ENCODE results near the gene TXNDC8.

The TXNDC8 gene

GRCh38 chr9:110307191-110307590 is 30.5 kb downstream of the TXNDC8 start:
- Histone ChIP-seq H3K27ac (ENCODE audit: low read depth, low read length, poor library complexity, severe bottlenecking) (no peak overlapping the region), H2AFZ (ENCODE audit: low read length) (no peak overlapping the region), H3K9ac (ENCODE audit: low read length) (no peak overlapping the region), H3K79me2 (ENCODE audit: insufficient read depth, low read length) (no peaks in the 10 kb centered on the region), H3K4me3 (ENCODE audit: low read depth, low read length, poor library complexity, severe bottlenecking) (no peak overlapping the region), H3K4me1 (ENCODE audit: insufficient read depth, low read length, severe bottlenecking) (no peaks in the 10 kb centered on the region), H3K36me3 (ENCODE audit: insufficient read depth, low read length) (no peaks in the 10 kb centered on the region), H3F3A (ENCODE audit: insufficient read depth, low read length) (no peaks in the 10 kb centered on the region), H3K9me3 (ENCODE audit: low read length) (no peaks in the 10 kb centered on the region), H3K4me2 (ENCODE audit: low read length) (no peak overlapping the region), H3K27me3 (ENCODE audit: insufficient read depth, low read length) (no peaks in the 10 kb centered on the region), H4K20me1 (ENCODE audit: insufficient read depth, low read length) (no peaks in the 10 kb centered on the region), H3K9me2 (ENCODE audit: low read depth, low read length) (no peaks in the 10 kb centered on the region)
- TF ChIP-seq EZH2 (IDR thresholded peaks at IDR 0.05; ENCODE audit: borderline replicate concordance, low read length) (no peak), CTCF (IDR thresholded peaks at IDR 0.05; ENCODE audit: low read length) (no peak)

- Histone ChIP-seq H4K20me1 (ENCODE audit: insufficient read depth, low read length) (no peaks in the 10 kb centered on the region), H3K4me2 (ENCODE audit: low read length) (no peak overlapping the region), H3K9ac (ENCODE audit: low read length) (no peak overlapping the region), H3K4me3 (ENCODE audit: low read depth, low read length, poor library complexity, severe bottlenecking) (no peak overlapping the region), H3K4me1 (ENCODE audit: insufficient read depth, low read length, severe bottlenecking) (no peaks in the 10 kb centered on the region), H2AFZ (ENCODE audit: low read length) (no peak overlapping the region), H3F3A (ENCODE audit: insufficient read depth, low read length) (no peaks in the 10 kb centered on the region), H3K9me2 (ENCODE audit: low read depth, low read length) (no peaks in the 10 kb centered on the region), H3K79me2 (ENCODE audit: insufficient read depth, low read length) (no peaks in the 10 kb centered on the region), H3K9me3 (ENCODE audit: low read length) (no peaks in the 10 kb centered on the region), H3K27ac (ENCODE audit: low read depth, low read length, poor library complexity, severe bottlenecking) (no peak overlapping the region), H3K27me3 (ENCODE audit: insufficient read depth, low read length) (no peaks in the 10 kb centered on the region), H3K36me3 (ENCODE audit: insufficient read depth, low read length) (no peaks in the 10 kb centered on the region)
- TF ChIP-seq CTCF (IDR thresholded peaks at IDR 0.05; ENCODE audit: low read length) (no peak), EZH2 (IDR thresholded peaks at IDR 0.05; ENCODE audit: borderline replicate concordance, low read length) (no peak)
Measured at GRCh38 chr9:110303133-110303532, 34.5 kb downstream of the TXNDC8 start.

- Histone ChIP-seq H4K20me1 (ENCODE audit: insufficient read depth, low read length) (no peaks in the 10 kb centered on the region), H3K9me3 (ENCODE audit: low read length) (no peaks in the 10 kb centered on the region), H3K9me2 (ENCODE audit: low read depth, low read length) (no peaks in the 10 kb centered on the region), H3K4me2 (ENCODE audit: low read length) (no peak overlapping the region), H3K27me3 (ENCODE audit: insufficient read depth, low read length) (no peaks in the 10 kb centered on the region), H3K4me1 (ENCODE audit: insufficient read depth, low read length, severe bottlenecking) (no peaks in the 10 kb centered on the region), H3K9ac (ENCODE audit: low read length) (no peak overlapping the region), H2AFZ (ENCODE audit: low read length) (no peak overlapping the region), H3K36me3 (ENCODE audit: insufficient read depth, low read length) (no peaks in the 10 kb centered on the region), H3K79me2 (ENCODE audit: insufficient read depth, low read length) (no peaks in the 10 kb centered on the region), H3F3A (ENCODE audit: insufficient read depth, low read length) (no peaks in the 10 kb centered on the region), H3K27ac (ENCODE audit: low read depth, low read length, poor library complexity, severe bottlenecking) (no peak overlapping the region), H3K4me3 (ENCODE audit: low read depth, low read length, poor library complexity, severe bottlenecking) (no peak overlapping the region)
- TF ChIP-seq CTCF (IDR thresholded peaks at IDR 0.05; ENCODE audit: low read length): no peak
- TF ChIP-seq EZH2 (IDR thresholded peaks at IDR 0.05; ENCODE audit: borderline replicate concordance, low read length): no peak
Measured at GRCh38 chr9:110298043-110298605, 39.5 kb downstream of the TXNDC8 start.
